Measurements from ENCODE around the gene CARD14.
"Not testable (repeated sequence)": the region's sequence is repeated elsewhere in the genome, so short reads cannot be mapped to it uniquely, and the experiment has no call there.

The CARD14 gene

DNA sequence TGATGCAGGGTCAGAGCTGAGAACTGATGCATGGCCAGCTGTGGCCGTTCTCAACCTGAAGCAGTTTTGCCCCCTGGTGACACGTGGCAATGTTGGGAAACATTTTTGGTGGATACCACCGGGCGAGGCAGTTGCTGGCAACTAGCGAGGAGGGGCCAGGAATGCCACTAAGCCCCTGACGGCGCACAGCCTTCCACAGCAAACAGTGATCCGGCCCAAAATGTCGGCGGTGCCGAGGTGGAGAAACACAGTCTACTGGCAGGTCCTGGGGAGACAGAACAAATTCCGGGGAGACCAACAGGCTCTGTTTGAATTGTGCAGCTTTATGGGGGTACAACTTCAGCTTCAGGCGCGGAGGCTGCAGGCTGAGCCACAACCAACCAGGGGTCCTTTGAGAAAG is 58.6 kb downstream of the CARD14 start:
- DNase-seq = no peak

DNA sequence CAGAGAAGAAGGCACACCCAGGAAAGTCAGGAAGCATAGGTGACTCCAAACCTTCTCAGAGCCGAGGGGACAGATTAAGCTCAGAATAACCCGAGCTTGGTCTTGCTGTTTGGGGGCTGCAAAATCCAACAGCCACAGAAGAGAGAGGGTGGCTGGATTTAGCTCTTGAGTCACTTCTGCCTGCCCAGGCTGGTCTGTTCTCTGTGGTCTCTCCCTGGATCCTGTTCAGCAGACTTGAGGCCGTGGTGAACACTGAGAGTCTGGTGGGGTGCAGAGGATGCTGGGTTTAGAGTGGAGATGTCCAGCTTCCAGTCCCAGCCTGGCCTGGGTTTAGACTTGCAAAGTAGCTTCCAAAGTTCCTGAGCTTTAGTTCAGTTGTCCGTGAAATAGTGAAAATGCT is 59.2 kb downstream of the CARD14 start:
- DNase-seq = no peak

DNA sequence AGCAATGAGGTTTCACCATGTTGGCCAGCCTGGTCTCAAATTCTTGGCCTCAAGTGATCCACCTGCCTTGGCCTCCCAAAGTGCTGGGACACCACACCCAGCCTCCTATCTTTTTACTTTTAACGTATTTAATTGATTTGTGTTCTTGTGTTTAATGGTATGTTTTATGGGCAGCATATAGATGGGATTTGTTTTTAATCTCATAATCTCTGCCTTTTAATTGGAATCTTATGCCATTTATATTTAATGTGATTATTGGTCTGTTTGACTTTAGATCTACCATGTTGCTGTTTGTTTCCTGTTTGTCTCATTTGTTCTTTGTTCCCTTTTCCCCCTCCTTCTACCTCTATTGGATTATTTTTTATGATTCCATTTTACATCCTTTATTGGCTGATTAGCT is 62.6 kb downstream of the CARD14 start:
- no peak for DNase-seq

GRCh38 chr17:80233202-80233601 is 63.4 kb downstream of the CARD14 start:
- DNase-seq = no peak

DNA sequence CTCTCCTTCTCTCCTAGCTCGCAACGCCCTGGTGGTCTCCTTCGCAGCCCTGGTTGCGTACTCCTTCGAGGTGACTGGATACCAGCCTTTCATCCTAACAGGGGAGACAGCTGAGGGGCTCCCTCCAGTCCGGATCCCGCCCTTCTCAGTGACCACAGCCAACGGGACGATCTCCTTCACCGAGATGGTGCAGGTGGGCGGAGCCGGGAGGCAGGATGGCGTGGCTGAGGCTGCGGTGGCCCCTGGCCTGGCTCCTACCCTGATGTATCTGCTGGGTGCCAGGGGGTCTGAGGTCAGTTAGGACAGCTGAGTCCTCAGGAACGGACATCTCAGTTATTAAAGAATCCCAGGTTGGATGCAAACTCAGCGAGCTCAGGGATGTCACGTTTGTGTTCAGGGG is 67.1 kb downstream of the CARD14 start:
- DNase-seq = no peak

DNA sequence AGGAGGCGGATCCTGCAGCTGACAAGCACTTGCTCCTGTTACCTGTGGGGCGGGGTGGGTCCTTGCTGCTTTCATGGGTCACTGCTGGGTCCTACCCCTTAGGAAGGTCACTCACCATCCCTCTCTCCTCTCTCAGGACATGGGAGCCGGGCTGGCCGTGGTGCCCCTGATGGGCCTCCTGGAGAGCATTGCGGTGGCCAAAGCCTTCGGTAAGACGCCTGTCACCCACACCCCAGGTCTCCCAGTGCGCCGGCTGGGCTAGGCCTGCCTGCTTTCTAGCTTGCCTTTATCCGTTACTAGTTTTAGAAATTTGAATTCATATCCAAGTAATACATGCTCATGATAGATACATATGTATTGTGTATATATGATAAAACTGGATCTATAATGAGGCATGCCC is 67.6 kb downstream of the CARD14 start:
- no peak for DNase-seq

- DNase-seq = no peak
Observed at GRCh38 chr17:80242505-80242904, 72.7 kb downstream of the CARD14 start.

GRCh38 chr17:80243526-80244433 is 74.0 kb downstream of the CARD14 start:
- no peak for DNase-seq

DNA sequence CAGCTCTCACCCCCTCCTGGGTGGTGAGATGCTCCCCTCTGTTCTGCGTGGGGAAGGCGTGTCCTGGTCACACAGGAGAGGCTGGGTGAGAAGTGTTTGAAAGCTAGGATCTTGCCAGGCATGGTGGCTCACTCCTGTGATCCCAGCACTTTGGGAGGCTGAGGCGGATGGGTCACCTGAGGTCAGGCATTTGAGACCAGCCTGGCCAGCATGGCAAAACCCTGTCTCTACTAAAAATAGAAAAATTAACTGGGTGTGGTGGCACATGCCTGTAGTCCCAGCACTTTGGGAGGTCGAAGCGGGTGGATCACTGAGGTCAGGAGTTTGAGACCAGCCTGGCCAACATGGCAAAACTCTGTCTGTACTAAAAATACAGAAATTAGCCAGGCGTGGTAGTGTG is 74.6 kb downstream of the CARD14 start:
- not testable (repeated sequence) for DNase-seq

- no peak for DNase-seq
Observed at GRCh38 chr17:80244871-80245509, 75.2 kb downstream of the CARD14 start.

DNA sequence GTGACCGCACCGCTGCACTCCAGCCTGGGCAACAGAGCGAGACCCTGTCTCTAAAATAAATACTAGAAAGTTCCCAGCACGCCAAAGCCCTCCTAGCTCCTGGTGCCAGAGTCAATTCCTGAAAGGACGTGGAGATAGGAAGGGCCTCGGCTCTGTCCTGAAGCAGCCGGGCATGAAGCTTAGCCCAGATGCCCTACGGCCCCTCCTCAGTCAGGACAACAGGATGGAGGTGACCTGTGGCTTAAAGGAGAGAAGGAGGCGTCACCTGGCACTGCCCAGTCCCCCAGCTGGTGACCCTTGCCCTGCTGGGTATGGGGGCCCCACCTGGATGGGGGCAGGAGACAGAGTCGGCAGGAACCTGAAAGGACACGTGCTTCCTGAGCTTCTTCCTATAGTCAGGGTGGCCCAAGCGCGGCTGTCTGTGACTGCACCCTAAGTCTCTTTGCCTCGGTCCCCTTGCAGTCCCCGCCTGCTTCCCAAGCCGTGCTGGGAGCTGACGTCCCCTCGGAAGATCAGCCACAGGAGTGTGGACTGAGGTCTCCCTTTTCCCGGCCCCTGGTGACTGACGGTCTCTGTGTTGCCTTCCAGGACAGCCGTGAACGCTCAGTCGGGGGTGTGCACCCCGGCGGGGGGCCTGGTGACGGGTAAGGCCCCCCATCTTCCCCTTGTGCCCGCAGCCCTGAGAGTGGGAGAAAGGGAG is 75.9 kb downstream of the CARD14 start:
- DNase-seq = no peak

DNA sequence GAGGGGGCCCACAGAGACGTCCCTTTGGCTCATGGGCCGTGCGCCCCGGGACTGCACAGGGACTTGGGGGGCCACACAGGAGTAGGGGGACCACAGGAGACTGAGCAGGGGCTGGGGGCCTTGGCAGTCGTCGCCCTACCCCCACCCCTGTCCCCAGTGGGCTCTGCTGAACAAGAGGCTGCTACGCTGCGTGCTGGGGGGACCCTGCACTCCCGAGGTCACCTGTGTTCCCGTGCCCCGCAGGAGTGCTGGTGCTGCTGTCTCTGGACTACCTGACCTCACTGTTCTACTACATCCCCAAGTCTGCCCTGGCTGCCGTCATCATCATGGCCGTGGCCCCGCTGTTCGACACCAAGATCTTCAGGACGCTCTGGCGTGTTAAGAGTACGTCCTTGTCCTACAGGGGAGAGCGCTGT is 76.4 kb downstream of the CARD14 start:
- no peak for DNase-seq

- no peak for DNase-seq
Observed at GRCh38 chr17:80246726-80247125, 76.9 kb downstream of the CARD14 start.

- no peak for DNase-seq
Observed at GRCh38 chr17:80247561-80247960, 77.7 kb downstream of the CARD14 start.

DNA sequence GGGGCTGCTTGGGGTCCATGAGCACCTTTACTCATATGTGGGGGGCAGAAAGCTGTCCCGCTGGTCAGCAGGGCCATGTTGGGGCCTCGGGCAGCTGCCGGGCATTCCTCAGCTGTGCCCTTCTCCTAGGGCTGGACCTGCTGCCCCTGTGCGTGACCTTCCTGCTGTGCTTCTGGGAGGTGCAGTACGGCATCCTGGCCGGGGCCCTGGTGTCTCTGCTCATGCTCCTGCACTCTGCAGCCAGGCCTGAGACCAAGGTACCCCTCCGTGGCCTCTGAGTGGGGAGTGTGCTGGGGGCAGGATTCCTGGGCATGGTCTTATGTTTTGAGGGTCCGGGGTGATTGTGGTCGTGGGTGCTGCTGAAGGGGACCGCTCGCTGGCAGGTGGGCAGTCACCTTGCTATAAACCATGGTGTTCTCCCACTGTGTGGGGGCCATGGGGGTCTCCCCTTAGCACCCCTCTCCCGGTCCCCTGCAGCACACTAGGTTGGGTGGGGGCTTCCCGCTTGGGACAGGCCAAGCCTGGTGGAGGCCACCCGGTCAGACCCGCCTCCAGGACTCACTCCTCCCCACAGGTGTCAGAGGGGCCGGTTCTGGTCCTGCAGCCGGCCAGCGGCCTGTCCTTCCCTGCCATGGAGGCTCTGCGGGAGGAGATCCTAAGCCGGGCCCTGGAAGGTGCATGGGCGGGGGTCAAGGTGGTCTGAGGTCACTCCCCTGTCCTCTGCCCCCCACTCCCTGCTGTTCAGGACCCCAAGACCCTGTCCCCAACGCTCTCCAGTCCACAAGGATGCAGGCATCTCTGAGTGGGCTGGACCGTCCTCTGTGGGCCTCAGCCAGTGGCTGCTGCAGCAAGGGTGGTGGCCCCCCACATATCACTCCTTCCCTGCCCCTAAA is 78.4 kb downstream of the CARD14 start:
- no peak for DNase-seq

DNA sequence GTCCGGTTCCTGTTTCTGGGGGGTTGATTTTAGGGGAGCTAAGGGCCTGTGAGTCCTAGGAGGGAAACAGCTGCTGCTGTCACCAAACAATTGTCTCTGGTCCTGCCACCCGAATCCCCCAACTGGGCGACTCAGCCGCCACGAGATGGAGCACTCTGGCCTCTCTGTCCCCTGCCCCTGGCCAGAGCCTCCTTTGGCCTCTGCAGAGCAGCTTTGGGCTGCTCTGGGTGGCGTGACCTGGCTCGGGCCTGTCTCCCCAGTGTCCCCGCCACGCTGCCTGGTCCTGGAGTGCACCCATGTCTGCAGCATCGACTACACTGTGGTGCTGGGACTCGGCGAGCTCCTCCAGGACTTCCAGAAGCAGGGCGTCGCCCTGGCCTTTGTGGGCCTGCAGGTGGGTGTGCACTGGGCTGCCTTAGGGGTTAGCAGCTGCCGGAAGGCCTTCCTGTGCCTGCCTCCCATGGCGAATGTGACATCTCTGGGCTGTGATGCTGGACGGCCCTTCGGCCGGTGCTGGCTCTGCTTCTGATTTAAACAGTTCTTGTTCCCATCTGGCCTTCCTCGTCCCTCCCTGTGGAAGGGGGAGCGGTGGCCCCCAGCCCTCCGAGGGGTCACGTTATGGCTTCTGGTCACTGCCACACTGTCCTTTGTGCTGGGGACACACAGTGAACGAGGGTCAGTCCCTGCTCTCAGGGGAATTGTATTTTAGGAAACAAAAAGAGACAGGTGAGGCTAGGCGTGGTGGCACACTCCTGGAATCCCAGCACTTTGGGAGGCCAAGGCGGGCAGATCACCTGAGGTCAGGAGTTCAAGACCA is 79.3 kb downstream of the CARD14 start:
- DNase-seq = no peak

DNA sequence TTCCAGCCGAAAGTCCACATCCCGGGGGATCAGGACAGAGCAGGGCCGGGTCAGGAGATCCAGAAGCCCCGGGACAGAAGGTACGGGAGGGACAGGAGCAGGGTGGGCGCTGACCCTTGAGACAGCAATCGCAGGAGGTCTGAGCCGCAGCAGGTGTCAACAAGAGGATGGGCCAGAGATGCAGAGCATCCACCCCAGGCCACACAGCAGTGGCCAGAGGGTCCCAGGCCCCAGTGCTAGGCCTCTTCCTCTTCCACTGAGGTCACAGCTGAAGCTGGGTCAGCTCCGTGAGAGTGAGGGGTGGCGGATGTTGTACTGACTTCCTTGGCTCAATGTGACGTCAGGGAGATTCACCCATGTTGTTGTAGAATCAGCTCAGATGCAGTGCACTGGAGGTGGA is 82.1 kb downstream of the CARD14 start:
- DNase-seq = no peak

DNA sequence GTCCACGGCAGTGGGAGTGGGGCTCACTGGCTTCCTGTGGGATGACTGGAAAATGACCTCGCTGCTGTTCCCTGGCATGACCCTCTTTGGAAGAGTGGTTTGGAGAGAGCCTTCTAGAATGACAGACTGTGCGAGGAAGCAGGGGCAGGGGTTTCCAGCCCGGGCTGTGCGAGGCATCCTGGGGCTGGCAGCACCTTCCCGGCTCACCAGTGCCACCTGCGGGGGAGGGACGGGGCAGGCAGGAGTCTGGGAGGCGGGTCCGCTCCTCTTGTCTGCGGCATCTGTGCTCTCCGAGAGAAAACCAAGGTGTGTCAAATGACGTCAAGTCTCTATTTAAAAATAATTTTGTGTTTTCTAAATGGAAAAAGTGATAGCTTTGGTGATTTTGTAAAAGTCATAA is 83.0 kb downstream of the CARD14 start:
- no peak for DNase-seq

- no peak for DNase-seq
Observed at GRCh38 chr17:80253631-80254395, 84.0 kb downstream of the CARD14 start.

DNA sequence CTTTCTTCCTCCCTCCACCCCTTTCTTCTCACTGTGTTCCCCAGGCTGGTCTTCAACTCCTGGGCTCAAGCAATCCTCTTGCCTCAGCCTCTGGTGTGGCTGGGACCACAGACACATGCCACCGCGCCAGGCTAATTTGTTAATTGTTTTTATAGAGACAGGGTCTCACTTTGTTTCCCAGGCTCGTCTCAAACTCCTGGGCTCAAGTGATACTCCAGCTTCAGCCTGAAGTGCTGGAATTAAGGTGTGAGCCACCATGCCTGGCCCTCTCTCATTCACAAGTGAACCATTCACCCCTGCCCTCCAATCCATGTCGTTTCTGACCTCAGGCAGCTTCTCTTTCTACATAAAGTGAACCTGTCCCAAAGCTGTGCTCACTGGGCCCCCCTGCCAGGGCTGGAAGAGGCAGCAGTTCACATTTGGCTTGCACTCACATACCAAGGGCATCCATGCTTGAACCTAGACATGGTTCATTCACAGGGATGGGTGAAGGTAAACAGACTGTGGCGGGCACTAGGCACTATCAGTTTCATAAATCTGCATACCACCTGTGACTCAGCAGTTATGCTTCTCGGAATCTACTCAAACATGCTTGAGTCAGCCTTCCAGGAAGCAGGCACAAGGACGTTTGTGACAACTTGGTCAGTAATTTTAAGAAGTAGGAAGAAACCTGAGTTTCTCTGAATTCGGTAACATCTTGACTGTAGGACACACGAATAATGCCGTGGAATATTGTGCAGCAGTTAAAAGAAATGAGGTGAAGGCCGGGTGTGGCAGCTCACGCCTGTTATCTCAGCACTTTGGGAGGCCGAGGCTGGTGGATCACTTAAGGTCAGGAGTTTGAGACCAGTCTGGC is 84.8 kb downstream of the CARD14 start:
- no peak for DNase-seq

All from NCI-H2081 treated with DMSO at 0.1 percent for 48 hours (cell line).